CD1c-positive myeloid dendritic cell (primary cell): ENCODE data around the gene EOLA1.
A peak's percentile ranks its signal among the peaks of the same experiment; 100 is the strongest.
"Not testable (repeated sequence)": the region's sequence is repeated elsewhere in the genome, so short reads cannot be mapped to it uniquely, and the experiment has no call there.

Experiments used
- DNase-seq: peaks from one replicate; pipeline ENCODE4 v3.0.0-alpha.2; 2016; ENCODE audit errors: extremely low spot score

The EOLA1 gene

DNA sequence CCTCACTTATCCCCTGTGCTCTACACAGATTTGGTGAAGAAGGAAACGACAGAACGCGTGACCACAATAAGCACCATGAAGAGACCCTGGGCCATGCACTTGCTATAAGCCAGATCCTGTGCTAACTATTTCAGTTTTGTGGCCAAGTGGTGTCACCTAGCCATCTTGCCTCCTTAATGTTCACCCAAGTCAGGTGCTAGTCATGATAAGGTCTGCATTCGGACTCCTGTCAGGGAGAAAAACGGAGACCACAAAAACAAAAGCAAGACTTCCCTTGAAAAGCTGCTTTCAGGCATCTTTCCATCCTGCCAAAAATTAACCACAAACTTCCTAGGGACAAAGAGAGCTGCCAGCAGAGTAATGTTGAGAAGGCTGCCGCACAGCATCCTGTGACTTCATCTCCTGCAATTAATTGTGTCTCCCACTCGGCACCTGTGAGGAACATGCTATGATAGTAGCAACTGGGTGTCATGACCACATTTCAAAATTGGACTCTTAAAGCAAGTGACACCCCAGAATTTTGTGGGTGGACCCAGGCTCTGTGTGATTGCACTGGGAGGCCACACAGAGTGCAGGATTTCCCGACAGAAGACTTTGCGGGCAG is 26.9 kb upstream of the EOLA1 start:
- peak; percentile 12 for DNase-seq

DNA sequence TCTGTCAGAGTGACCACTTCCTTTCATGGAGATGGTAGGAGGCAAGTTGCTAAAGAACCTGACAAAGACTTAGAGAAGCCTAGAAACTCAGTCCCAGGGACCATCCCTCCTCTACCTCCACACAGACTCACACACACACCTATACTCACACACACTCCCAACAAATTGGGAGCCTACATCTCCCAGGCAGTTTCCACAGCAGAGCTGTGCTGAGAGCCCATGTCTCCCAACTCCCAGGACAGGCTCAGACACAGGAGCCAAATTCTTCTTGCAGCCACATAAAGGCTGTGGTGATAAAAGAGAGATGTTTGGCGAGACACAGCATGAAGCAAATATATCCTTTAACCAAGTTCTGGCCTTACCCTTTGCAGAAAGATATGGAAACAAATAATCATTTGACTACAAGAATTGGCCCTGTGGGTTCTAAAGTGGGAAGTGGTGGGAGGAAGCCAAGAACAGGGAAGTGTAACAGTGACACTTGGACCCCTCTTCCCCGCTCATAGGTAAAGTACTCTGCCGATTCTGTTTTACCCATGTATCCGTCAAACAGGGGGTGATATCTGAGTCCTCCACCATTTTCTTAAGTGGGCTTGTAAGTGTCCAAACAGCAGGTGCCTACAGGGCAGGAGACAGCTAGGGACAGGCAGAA is 24.7 kb upstream of the EOLA1 start:
- DNase-seq = peak; percentile 37

DNA sequence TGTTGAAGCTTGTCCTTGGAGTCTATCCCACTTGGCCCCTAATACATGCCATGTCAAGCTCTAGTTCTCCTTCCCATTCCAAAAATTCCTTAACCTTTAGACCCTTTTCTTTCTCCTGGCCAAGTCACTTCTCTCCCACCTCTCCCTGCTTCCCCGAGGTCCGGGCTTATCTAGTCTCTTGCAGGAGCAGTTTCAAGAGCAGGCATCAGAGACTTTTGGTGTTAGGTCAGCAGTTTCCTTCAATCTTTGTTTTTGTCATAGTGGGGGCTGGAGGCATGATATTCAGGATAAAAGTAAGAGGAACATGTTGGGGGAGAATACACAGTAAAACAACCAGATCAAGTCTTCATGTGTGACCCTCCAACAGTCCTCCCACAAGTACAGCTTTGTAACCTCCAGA is 24.2 kb upstream of the EOLA1 start:
- no peak for DNase-seq

DNA sequence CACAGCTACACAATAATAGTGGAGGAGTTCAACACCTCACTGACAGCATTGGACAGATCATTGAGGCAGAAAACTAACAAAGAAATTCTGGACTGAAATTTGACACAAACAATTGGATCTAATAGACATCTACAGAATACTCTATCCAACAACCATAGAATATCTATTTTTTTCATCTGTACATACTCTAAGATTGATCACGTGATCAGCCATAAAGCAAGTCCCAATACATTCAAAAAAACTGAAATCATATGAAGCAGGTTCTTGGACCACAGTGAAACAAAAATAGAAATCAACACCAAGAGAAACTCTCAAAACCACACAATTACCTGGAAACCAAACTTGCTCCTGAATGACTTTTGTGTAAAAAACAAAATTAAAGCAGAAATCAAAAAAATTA is 23.5 kb upstream of the EOLA1 start:
- no peak for DNase-seq

DNA sequence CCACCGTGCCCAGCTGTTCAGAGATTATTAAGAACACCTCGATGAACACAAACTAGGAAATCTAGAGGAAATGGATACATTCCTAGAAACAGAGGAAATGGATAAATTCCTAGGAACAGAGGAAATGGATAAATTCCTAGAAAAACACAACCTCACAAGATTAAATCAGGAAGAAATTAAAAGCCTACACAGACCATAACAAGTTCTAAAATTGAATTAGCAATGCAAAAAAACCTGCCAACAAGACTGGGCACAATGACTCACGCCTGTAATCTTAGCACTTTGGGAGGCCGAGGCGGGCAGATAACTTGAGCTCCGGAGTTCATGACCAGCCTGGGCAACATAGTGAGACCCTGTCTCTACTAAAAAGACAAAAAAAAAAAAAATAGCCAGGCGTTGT is 22.6 kb upstream of the EOLA1 start:
- no peak for DNase-seq

DNA sequence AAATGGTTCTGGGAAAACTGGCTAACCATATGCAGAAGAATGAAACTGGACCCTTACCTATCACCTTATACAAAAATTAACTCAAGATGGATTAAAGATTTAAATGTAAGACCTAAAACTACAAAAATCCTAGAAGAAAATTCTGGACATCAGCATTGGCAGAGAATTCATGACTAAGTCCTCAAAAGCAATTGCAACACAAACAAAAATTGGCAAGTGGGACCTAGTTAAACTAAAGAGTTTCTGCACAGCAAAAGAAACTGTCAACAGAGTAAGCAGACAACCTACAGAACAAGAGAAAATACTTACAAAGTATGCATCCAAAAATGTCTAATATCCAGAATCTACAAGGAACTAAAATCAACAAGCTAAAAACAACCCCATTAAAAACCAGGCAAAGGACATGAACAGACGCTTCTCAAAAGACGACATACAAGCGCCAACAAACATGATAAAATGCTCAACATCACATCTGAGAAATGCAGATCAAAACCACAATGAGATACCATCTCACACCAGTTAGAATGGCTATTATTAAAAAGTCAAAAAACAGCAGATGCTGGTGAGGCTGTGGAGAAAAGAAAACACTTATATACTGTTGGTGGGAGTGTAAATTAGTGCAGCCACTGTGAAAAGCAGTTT is 20.1 kb upstream of the EOLA1 start:
- DNase-seq = not testable (repeated sequence)

DNA sequence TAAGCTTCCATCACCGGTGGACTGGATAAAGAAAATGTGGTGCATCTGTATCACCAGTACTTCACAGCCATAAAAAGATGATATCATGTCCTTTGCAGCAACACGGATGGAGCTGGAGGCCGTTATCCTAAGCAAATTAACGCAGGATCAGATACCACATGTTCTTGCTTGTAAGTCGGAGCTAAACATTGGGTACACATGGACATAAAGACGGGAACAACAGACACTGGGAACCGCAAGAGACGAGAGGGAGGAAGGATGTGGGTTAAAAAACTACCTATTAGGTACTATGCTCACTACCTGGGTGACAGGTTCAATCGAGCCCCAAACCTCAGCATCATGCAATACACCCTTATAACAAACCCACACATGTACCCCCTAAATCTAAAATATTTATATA is 19.4 kb upstream of the EOLA1 start:
- DNase-seq = no peak

DNA sequence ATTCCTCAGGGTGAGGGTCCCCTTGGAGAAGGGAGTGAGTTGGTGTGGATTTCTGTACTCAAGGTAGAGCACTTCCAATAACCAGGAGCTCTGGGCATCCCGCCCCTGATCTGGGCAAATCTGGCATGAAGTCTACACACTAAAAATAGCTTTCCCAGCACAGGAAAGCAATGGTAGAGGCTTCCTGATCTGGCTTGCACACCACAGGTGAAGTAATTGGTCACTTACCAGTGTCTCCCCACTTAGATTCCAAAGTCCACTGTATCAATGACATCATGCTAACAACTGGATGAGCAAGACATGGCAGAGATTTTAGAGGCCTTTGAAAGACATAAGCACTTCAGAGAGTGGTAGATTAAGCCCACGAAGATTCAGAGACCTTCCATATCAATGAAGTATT is 17.9 kb upstream of the EOLA1 start:
- DNase-seq = no peak

DNA sequence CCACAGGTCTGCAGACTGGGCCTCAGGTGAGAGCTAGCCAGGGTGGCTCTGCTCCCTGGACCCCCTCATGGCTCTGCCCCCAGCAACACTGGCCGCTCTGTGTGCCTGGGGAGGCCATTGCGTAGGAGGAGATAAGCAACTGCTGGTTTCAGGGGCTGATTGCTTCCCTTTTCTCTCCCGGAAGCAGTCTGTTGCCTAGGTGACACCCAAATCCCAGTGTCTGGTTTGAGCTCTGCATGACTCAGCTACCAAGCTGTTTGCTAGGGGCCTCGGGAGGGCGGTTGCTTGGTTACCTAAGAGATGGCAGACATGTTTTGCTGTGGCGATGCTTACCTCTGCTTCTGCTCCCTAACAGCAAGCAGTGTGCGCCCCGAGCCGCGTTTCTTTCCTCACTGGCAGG is 15.4 kb upstream of the EOLA1 start:
- peak; percentile 69 for DNase-seq

DNA sequence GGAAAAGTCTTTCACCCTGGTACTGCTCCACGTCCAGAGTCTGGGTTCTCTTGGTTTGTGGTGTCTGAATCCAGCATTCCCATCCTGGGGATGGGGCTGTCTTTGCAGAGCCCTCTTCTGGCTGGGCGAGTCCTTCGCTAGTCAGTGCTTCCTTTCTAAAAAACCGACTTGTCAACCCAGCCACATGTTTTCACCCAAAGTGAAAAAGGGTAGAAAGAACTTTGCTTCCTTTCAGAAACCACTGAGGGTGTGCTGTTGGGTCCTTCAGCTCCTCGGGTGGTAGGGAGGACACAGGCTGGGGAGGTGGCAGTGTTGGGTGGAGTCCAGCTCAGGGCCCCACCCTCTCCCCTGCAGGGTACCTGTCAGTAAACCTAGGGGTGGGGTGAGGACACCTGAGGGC is 14.9 kb upstream of the EOLA1 start:
- DNase-seq = peak; percentile 35

DNA sequence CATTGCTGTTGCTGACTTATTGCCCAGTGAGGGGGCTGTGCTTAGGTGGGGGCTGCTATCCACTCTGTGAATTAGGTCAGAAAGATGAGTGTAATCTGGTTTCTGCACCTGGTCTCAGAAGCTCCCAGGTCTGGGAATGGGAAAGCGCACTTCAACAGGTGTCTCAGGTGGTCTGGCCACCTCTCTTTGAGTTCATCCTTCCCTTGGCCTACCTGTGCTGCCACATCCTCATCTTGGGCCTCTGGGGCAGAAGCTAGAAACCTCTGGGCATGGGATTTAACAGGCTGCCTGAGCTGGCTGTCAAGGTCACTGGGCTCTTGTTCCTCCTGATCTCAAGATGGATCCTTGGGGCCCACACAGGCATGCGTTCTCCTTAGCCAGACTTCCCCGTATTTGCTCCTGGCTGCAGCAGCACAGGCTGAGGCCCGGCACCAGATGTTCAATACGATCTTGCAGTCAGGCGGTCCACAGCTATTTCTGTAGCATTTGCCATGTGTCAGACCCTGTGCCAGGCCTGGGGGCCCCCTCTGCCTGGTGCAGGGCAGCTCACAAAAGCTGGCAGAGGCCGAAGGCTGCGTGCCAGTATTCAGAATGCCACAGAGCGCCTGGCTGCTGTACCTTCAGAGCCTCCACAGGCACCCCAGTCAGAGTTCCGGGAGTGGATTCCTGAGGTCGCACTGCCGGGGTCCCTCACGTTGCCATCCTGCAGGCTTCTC is 14.3 kb upstream of the EOLA1 start:
- DNase-seq = peak; percentile 23

DNA sequence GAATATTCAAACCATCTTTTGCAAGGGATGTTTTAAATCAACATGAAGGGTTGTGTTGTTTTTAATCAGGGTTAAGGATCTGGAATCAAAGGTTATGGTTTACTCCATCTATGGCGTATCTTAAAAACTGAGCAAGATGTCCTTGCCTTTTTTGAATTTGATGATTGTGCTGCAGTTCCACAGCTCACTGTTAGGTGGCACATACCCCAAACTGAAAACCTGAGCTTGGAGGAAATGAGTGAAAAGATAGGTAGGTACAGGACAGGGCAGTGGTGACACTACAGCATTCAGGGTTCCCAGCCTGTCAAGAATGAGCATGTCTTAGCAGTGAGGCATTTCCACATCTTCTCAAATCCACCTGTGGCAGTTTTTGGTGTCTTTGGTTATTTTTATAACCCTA is 13.1 kb upstream of the EOLA1 start:
- DNase-seq = peak; percentile 50

DNA sequence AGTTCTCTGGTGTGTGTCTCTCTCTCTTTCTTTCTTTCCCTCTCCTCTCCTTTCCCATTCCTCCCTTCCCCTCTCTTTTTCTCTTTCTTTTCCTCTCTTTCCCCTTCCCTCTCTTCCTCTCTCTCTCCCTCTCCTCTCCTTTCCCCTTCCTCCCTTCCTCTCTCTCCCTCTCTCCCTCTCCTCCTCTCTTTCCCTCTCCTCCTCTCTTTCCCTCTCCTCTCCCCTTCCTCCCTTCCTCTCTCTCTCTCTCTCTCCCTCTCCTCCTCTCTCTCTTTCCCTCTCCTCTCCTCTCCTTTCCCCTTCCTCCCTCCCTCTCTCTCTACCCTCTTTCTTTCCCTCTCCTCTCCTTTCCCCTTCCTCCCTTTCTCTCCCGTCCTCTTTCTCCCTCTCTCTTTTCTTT is 12.4 kb upstream of the EOLA1 start:
- no peak for DNase-seq

DNA sequence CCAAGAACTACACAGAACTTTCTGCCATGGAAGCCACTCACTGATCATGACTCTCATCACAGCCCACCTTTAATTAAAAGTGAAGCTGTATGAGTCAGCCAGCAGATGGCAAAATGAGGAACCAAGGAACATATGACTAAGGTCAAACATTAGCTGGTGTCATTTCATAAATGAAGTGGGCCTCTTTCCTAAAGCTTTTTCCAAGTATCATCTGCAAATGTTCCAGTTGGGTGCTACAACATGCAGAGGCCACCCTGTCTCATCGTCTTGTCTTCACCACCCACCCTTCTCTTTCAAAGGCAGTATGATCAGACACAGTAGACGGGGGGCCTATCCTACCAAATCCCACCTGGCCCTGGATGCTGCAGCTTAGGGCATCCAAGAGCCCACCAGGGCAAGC is 9.2 kb upstream of the EOLA1 start:
- DNase-seq = peak; percentile 60

DNA sequence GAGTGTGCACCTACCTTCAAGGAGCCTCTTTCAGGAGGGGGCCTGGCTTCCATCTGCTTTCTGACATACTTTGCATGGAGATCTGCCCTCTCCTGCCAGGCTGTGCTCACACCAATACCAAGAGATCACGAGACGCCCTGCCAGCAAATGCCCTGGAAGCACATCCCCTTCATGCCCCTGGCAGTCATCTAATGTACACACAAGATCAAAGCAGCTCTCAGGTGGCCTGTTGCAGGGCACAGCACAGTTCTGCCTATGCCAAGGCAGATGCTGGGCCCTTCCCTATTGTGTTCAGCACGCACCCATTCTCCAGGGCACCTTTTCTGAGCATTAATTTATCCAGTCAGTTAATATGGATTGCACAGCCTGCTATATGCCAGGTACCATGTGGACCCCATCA is 7.9 kb upstream of the EOLA1 start:
- not testable (repeated sequence) for DNase-seq

DNA sequence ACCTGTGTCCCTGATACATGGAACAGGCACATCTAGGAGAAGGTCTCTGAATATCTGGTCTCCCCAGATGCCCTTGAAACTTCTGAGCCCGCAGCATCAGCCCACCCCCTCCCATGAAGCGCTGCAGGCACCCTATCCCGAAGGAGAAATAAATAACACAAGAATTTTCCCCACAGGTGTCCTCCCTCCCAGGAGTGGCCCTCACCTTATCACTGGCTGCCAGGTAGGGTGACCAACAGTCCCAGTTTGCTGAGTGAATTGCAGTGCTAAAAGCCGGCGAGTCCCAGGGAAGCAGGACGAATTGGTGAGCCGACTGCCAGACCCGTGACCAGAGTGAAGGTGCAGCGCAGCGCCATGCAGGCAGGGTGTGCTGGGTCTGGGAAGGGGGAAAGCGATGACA is 6.8 kb upstream of the EOLA1 start:
- DNase-seq = not testable (repeated sequence)

DNA sequence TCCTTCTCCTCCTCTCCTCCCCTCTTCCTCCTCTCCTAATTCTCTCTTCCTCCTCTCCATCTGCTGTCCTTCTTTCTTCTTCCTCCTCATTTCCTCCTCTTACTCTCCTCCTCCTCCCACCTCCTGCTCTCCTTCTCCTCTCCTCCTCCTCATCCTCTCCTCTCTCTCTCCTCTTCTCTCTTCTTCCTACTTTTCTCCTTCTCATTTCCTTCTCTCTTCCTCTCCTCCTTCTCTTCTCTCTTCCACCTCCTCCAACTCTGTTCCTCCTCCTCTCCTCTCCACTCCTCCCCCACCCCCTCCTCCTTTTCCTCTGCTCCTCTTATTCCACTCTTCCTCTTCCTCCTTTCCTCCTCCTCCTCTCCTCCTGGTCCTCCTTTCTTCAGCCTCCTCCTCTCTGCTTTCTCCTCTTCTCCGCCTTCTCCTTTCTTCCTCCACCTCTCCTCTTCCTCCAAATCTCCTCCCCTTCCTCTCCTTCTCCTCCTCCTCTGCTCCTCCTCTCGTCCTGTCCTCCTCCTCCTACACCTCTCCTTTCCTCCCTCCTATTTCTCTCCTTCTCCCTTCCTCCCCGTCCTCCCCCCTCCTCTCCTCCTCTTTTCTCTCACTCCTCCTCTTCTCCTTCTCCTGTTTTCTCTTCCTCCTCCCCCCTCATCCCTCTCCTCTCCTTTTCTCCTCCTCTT is 5.7 kb upstream of the EOLA1 start:
- DNase-seq = not testable (repeated sequence)

DNA sequence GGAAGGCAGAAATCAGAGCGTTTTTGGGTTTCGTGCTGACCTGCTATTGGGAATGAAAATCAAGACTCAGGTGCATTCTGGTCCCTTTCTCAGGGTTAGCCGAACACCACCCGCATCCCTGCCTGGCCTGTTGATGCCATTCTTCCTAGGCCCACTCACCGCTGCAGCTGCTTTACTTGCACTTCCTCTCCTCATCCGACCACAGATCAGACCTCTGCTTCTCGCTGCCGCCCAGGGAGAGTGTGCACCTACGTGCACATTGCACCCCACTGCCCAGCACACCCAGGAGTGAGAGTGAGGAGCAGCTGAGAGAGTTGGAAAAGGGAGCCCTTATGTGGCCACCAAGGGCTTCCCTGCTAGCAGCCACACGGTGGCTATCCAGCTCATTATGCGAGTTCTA is 3.3 kb upstream of the EOLA1 start:
- peak; percentile 9 for DNase-seq

DNA sequence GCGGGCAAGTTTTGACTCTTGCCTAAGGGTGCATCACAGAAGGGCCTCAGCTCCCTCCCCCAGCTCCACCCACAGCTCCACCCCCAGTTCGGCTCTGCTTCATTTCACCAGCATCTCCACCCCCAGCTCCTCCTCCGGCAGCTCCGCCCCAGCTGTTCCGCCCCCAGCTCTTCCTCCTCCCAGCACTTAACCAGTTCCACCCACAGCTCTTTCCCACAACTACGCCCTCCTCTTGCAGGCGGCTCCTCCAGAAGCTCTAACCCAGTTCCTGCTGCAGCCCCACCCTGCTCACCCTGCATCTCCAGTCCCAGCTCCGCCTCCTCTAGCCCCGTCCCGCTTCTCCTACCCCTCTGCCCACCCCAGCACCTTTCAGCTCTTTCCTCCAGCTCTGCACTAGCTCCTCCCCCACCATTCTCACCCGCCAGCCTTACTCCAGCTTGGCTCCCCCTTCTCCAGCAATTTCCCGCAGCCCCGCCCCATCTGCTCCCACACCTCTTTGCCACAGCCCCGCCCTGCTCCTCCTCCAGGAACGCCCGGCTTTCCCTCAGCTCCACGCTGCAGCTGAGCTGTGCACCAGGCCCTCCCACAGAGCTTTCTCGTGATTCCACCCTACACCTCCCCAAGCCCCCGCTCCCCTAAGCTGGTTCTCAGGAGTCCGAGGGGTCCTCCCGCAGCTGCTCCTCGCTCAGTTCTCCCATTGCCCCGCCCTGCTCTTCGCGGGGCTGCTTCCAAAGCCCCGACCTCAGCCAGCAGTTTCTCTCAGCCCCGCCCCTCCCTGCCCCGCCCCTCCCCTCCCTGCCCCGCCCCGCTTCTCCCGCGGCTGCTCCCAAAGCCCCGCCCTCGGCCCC is 1.3 kb upstream of the EOLA1 start:
- DNase-seq = peak; percentile 79

DNA sequence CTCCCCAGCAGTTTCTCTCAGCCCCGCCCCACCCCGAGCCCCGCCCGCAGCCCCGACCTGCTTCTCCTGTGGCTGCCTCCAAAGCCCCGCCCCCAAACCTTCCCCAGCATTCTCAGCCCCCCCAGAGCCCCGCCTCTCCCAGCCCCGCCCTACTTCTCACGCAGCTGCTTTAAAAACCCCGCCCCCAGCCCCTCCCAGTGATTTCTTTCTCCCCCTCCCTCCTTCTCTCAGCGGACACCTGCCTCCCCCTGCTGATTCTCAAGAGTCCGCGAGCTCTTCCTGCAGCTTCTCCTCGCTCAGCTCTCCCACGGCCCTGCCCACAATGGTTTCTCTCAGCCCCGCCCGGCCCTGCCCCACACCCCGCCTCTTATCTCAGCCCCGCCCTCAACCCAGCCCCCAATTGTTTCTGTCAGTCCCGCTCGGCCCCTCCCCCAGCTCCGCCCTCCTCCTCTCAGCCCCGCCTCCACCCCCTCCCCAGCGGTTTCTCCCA is 636 bp upstream of the EOLA1 start:
- peak; percentile 88 for DNase-seq

DNA sequence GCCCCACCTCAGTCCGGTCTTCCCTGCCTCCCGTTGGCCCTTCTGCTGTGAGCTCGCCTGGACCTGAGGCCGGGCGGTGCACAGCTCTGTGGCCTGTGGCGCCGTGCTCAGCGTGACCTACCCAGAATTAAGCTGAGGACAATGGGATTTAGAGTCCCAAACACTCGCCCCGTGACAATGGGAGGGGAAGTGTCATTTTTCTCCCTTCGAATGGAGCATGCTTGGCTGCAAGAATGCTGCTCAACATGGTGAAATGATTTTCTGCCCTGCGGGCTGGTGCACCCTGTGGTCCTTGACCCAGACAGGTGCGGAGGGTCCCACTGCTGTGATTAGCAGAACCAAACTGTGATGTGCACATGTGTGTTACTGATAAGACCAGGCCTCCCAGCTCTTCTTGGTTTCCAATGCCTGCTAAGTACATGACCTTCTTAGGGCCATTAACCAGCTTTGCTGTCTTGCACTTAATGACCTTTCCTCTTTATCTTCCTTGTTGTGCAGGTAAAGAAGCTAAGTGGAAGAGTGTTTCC is 772 bp downstream of the EOLA1 start:
- peak; percentile 17 for DNase-seq
